ENCODE data around the gene WDR90. TPM values are rescaled to one million over a fixed set of nuclear protein-coding genes. Genes with fewer than 3 reads are reported as not detected.

Gene WDR90
- 1 to 10 TPM in 2 of 3 donors, not detected in 1; 1.2 to 2.4 TPM for polyA plus RNA-seq

- peak within 1 kb of the TSS; percentile 62 to 77 (median 71) for H3K4me3 Mint-ChIP-seq
- DNase-seq: peak; percentile 88 to 91 (median 89)
- H3K9me3 Mint-ChIP-seq: no peaks in the 10 kb centered on the region
- peaks cover 0 to 9% of the 10 kb centered on the region in 2 donors for H3K4me1 Mint-ChIP-seq
- peak within 1 kb of the TSS in 4 of 6 donors; percentile 57 to 86 (median 66) for H3K27ac Mint-ChIP-seq
- H3K36me3 Mint-ChIP-seq: no peaks in the 10 kb centered on the region
- H3K27me3 Mint-ChIP-seq (ENCODE audit: low read depth in 3 of 3): peaks cover 0 to 3% (median 2%) of the 10 kb centered on the region in 3 donors
Observed at GRCh38 chr16:648781-649589, at the start of gene WDR90. TSS of gene WDR90 (plus strand) at chr16:649365. CDS start at chr16:649417, 52 bp downstream.

GRCh38 chr16:600781-601180, 48.4 kb upstream of the WDR90 start:
- Mint-ChIP-seq H3K4me1 (peaks cover 16 to 18% of the 10 kb centered on the region in 2 donors), H3K27ac (no peak overlapping the region), H3K4me3 (no peak overlapping the region), H3K36me3 (no peaks in the 10 kb centered on the region), H3K9me3 (no peaks in the 10 kb centered on the region), H3K27me3 (ENCODE audit: low read depth in 3 of 3) (no peaks in the 10 kb centered on the region)
- DNase-seq: no peak

GRCh38 chr16:603933-604332, 45.2 kb upstream of the WDR90 start:
- DNase-seq: no peak
- Mint-ChIP-seq H3K4me3 (no peak overlapping the region), H3K4me1 (peaks cover 14 to 18% of the 10 kb centered on the region in 2 donors), H3K27ac (no peak overlapping the region), H3K9me3 (no peaks in the 10 kb centered on the region), H3K36me3 (no peaks in the 10 kb centered on the region), H3K27me3 (ENCODE audit: low read depth in 3 of 3) (no peaks in the 10 kb centered on the region)

GRCh38 chr16:606656-607307, 42.4 kb upstream of the WDR90 start:
- no peaks in the 10 kb centered on the region for H3K9me3 Mint-ChIP-seq
- no peaks in the 10 kb centered on the region for H3K27me3 Mint-ChIP-seq (ENCODE audit: low read depth in 3 of 3)
- no peak for DNase-seq
- H3K4me1 Mint-ChIP-seq: peaks cover 19% of the 10 kb centered on the region in 2 donors
- no peak overlapping the region for H3K4me3 Mint-ChIP-seq
- no peak overlapping the region for H3K27ac Mint-ChIP-seq
- no peaks in the 10 kb centered on the region for H3K36me3 Mint-ChIP-seq

GRCh38 chr16:608019-608418, 41.1 kb upstream of the WDR90 start:
- Mint-ChIP-seq H3K27me3 (ENCODE audit: low read depth in 3 of 3) (no peaks in the 10 kb centered on the region), H3K4me1 (peaks cover 12 to 13% of the 10 kb centered on the region in 2 donors), H3K36me3 (no peaks in the 10 kb centered on the region), H3K9me3 (no peaks in the 10 kb centered on the region), H3K27ac (no peak overlapping the region), H3K4me3 (no peak overlapping the region)
- no peak for DNase-seq

GRCh38 chr16:609316-609715, 39.8 kb upstream of the WDR90 start:
- Mint-ChIP-seq H3K9me3 (no peaks in the 10 kb centered on the region), H3K27ac (peak overlapping the region in 1 of 6 donors; percentile 17), H3K4me3 (no peak overlapping the region), H3K4me1 (peaks cover 5% of the 10 kb centered on the region in 2 donors), H3K27me3 (ENCODE audit: low read depth in 3 of 3) (no peaks in the 10 kb centered on the region), H3K36me3 (no peaks in the 10 kb centered on the region)
- DNase-seq: no peak

GRCh38 chr16:609984-610383, 39.2 kb upstream of the WDR90 start:
- H3K36me3 Mint-ChIP-seq: no peaks in the 10 kb centered on the region

GRCh38 chr16:610513-611381, 38.4 kb upstream of the WDR90 start:
- Mint-ChIP-seq H3K4me1 (peaks cover 5% of the 10 kb centered on the region in 2 donors), H3K36me3 (no peaks in the 10 kb centered on the region), H3K9me3 (no peaks in the 10 kb centered on the region), H3K27ac (peak overlapping the region in 1 of 6 donors; percentile 55), H3K27me3 (ENCODE audit: low read depth in 3 of 3) (no peaks in the 10 kb centered on the region), H3K4me3 (no peak overlapping the region)
- peak; percentile 39 to 55 (median 52) for DNase-seq

More at GRCh38 chr16:609984-610383, 39.2 kb upstream of the WDR90 start:
- H3K9me3 Mint-ChIP-seq: no peaks in the 10 kb centered on the region
- H3K27me3 Mint-ChIP-seq (ENCODE audit: low read depth in 3 of 3): no peaks in the 10 kb centered on the region
- no peak overlapping the region for H3K4me3 Mint-ChIP-seq
- H3K4me1 Mint-ChIP-seq: peaks cover 5% of the 10 kb centered on the region in 2 donors
- H3K27ac Mint-ChIP-seq: peak overlapping the region in 3 of 6 donors; percentile 28 to 55 (median 45)
- DNase-seq: no peak

GRCh38 chr16:615122-615521, 34.0 kb upstream of the WDR90 start:
- Mint-ChIP-seq H3K4me1 (peaks cover 5% of the 10 kb centered on the region in 2 donors), H3K9me3 (no peaks in the 10 kb centered on the region), H3K4me3 (no peak overlapping the region), H3K27me3 (ENCODE audit: low read depth in 3 of 3) (no peaks in the 10 kb centered on the region), H3K36me3 (no peaks in the 10 kb centered on the region), H3K27ac (no peak overlapping the region)
- no peak for DNase-seq

- H3K27ac Mint-ChIP-seq: no peak overlapping the region
- H3K36me3 Mint-ChIP-seq: no peaks in the 10 kb centered on the region
- no peak overlapping the region for H3K4me3 Mint-ChIP-seq
- H3K27me3 Mint-ChIP-seq (ENCODE audit: low read depth in 3 of 3): peaks cover 0 to 2% (median 0%) of the 10 kb centered on the region in 3 donors
- no peaks in the 10 kb centered on the region for H3K4me1 Mint-ChIP-seq
- no peak for DNase-seq
- H3K9me3 Mint-ChIP-seq: no peaks in the 10 kb centered on the region
Observed at GRCh38 chr16:616733-617586, 32.2 kb upstream of the WDR90 start.

- Mint-ChIP-seq H3K27me3 (ENCODE audit: low read depth in 3 of 3) (peaks cover 0 to 2% (median 0%) of the 10 kb centered on the region in 3 donors), H3K9me3 (no peaks in the 10 kb centered on the region), H3K4me1 (no peaks in the 10 kb centered on the region), H3K36me3 (no peaks in the 10 kb centered on the region), H3K27ac (no peak overlapping the region), H3K4me3 (no peak overlapping the region)
- no peak for DNase-seq
Observed at GRCh38 chr16:617855-618254, 31.3 kb upstream of the WDR90 start.

- no peak overlapping the region for H3K4me3 Mint-ChIP-seq
- peaks cover 0 to 2% of the 10 kb centered on the region in 2 donors for H3K4me1 Mint-ChIP-seq
- DNase-seq: no peak
- no peak overlapping the region for H3K27ac Mint-ChIP-seq
- H3K36me3 Mint-ChIP-seq: no peaks in the 10 kb centered on the region
- H3K27me3 Mint-ChIP-seq (ENCODE audit: low read depth in 3 of 3): peaks cover 0 to 2% (median 0%) of the 10 kb centered on the region in 3 donors
- H3K9me3 Mint-ChIP-seq: no peaks in the 10 kb centered on the region
Observed at GRCh38 chr16:619476-620100, 29.6 kb upstream of the WDR90 start.

Data from immature natural killer cell (primary cell).